Stimulated activated CD8-positive, alpha-beta memory T cell treated with anti-CD3 and anti-CD28 coated beads, Interleukin-12 subunit alpha, Interleukin-12 subunit beta, amount 100 ng/mL, for 24 hours (primary cell): ENCODE results near the gene ALG12.

Experiments used
- DNase-seq: peaks from one replicate; pipeline ENCODE4 v3.0.0-alpha.2; 2020; ENCODE audit errors: extremely low read depth

The ALG12 gene

GRCh38 chr22:49957826-49958365 is 39.7 kb upstream of the ALG12 start:
- no peak for DNase-seq

- no peak for DNase-seq
Observed at GRCh38 chr22:49956914-49957825, 38.9 kb upstream of the ALG12 start.

GRCh38 chr22:49956418-49956770 is 38.2 kb upstream of the ALG12 start:
- no peak for DNase-seq

- DNase-seq, result no peak
Observed at GRCh38 chr22:49955581-49956417, 37.6 kb upstream of the ALG12 start.

- DNase-seq, result no peak
Observed at GRCh38 chr22:49954991-49955580, 36.8 kb upstream of the ALG12 start.

GRCh38 chr22:49954354-49954753 is 36.1 kb upstream of the ALG12 start:
- DNase-seq, result no peak

GRCh38 chr22:49953680-49954344 is 35.6 kb upstream of the ALG12 start:
- no peak for DNase-seq

GRCh38 chr22:49953027-49953679 is 34.9 kb upstream of the ALG12 start:
- no peak for DNase-seq

- DNase-seq, result no peak
Observed at GRCh38 chr22:49951986-49952896, 34.0 kb upstream of the ALG12 start.

- DNase-seq, result no peak
Observed at GRCh38 chr22:49951678-49951985, 33.4 kb upstream of the ALG12 start.

GRCh38 chr22:49951000-49951677 is 32.9 kb upstream of the ALG12 start:
- no peak for DNase-seq

- DNase-seq, result no peak
Observed at GRCh38 chr22:49950396-49950994, 32.3 kb upstream of the ALG12 start.

GRCh38 chr22:49949914-49950292 is 31.7 kb upstream of the ALG12 start:
- no peak for DNase-seq

- DNase-seq, result no peak
Observed at GRCh38 chr22:49948958-49949913, 31.0 kb upstream of the ALG12 start.

GRCh38 chr22:49948116-49948957 is 30.1 kb upstream of the ALG12 start:
- no peak for DNase-seq

GRCh38 chr22:49947296-49947622 is 29.0 kb upstream of the ALG12 start:
- DNase-seq, result no peak

- no peak for DNase-seq
Observed at GRCh38 chr22:49946612-49947295, 28.5 kb upstream of the ALG12 start.
